ENCODE data around the gene SLC8A1.

- TF ChIP-seq, protein P1, sequence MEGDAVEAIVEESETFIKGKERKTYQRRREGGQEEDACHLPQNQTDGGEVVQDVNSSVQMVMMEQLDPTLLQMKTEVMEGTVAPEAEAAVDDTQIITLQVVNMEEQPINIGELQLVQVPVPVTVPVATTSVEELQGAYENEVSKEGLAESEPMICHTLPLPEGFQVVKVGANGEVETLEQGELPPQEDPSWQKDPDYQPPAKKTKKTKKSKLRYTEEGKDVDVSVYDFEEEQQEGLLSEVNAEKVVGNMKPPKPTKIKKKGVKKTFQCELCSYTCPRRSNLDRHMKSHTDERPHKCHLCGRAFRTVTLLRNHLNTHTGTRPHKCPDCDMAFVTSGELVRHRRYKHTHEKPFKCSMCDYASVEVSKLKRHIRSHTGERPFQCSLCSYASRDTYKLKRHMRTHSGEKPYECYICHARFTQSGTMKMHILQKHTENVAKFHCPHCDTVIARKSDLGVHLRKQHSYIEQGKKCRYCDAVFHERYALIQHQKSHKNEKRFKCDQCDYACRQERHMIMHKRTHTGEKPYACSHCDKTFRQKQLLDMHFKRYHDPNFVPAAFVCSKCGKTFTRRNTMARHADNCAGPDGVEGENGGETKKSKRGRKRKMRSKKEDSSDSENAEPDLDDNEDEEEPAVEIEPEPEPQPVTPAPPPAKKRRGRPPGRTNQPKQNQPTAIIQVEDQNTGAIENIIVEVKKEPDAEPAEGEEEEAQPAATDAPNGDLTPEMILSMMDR (IDR thresholded peaks at IDR 0.05 in 4 of 5, conservative IDR thresholded peaks at IDR 0.05 in 1 of 5): no peak
- TF ChIP-seq POLR2A (IDR thresholded peaks at IDR 0.05): no peak
Observed at GRCh38 chr2:40404517-40404916, 47.4 kb downstream of the SLC8A1 start.
